Brain microvascular endothelial cell (primary cell): Measurements from ENCODE around the gene EIF5.

ENCODE experiments used
- DNase-seq: peaks from one replicate; pipeline ENCODE4 v3.0.0-alpha.2; 2020
- H3K27ac ChIP-seq: fragments of 250-450 bp; sonication (Bioruptor Pico); 2 replicates; pipeline ENCODE4 v1.5.1; 2020; ENCODE audit warnings: mild to moderate bottlenecking, moderate library complexity
- H3K27me3 ChIP-seq: fragments of 250-450 bp; sonication (Bioruptor Pico); replicated peaks from 2 replicates; pipeline ENCODE4 v1.5.1; 2020; ENCODE audit warnings: mild to moderate bottlenecking
- H3K36me3 ChIP-seq: fragments of 250-450 bp; sonication (Bioruptor Pico); replicated peaks from 2 replicates; pipeline ENCODE4 v1.5.1; 2020; ENCODE audit warnings: mild to moderate bottlenecking
- H3K4me3 ChIP-seq: 2 replicates; pipeline ENCODE4 v1.5.1; 2011; ENCODE audit warnings: low read depth, mild to moderate bottlenecking, control low read depth, low read length, moderate library complexity
- CTCF ChIP-seq: IDR thresholded peaks from 2 replicates; pipeline ENCODE4 v1.5.1; 2011; ENCODE audit warnings: low read depth, mild to moderate bottlenecking, moderate library complexity, low read length, control low read depth, inconsistent platforms; ENCODE audit errors: missing control alignments
- in situ Hi-C: cut with HindIII; loops from 2 replicates; pipeline ENCODE4 v1.10.0; 2017; ENCODE audit warnings: low sequenced_read_pairs, low pct_ligation_motif_present

Gene EIF5

DNA sequence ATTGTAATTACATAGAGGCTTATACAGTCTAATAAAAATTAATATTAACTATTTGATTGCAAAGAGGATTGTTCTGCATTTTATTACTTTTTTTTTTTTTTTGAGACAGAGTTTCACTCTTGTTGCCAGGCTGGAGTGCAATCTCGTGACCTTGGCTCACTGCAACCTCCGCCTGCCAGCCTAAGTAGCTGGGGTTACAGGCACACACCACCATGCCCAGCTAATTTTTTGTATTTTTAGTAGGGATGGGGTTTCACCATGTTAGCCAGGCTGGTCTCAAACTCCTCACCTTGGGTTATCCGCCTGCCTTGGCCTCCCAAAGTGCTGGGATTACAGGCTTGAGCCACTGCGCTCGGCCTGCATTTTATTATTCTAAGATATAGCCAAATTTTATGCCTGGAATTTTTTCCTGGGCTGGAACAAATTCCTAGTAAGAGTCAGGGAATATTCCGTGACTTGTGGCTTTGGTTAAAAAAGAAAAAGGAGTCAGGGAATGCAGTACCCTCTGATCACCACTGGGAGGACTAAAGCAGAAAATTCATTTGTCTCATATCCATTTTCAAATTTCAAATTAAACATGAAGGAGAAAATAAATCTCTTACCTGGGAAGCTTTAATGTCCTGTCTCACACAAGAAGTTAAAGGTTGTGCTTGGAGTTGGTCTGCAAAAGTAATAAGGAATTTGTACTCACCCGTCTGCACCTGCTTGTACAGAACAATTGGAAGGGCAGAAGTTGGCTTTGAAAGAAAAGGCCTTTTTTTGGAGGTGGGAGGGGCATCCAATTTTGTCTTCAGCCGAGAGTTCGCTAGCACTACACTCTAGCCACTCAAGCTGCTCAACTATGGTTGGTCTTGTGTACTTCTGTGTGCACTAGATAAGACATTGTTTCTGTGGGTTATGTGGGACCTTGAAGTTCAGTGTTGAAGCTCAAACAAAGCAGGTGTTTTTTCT is 59.9 kb downstream of the EIF5 start:
- no peaks in the 10 kb centered on the region for H3K36me3 ChIP-seq
- in situ Hi-C loops = no loop called here
- no peak overlapping the region for H3K4me3 ChIP-seq
- TF ChIP-seq CTCF = peak; percentile 70
- H3K27me3 ChIP-seq = no peaks in the 10 kb centered on the region
- no peak for DNase-seq
- H3K27ac ChIP-seq = no peak overlapping the region
